H1 (cell line): ENCODE data around the gene PBXIP1. TPM values are rescaled to one million over a fixed set of nuclear protein-coding genes. Genes with fewer than 3 reads are reported as not detected.

Source experiments
- CTCF ChIA-PET: fragments of 300-600 bp; sonication (Branson Sonifier 250); formaldehyde crosslinking; loops from one replicate; lab custom pipeline; 2021; ENCODE audit not compliant: partially characterized antibody; lab: Charles Lee
- POLR2A ChIA-PET: fragments of 300-600 bp; sonication (Branson Sonifier 250); formaldehyde crosslinking; loops from one replicate; lab custom pipeline; 2021; ENCODE audit warnings: inconsistent platforms; ENCODE audit not compliant: partially characterized antibody; lab: Charles Lee
- DNase-seq, 2 experiments: peaks; one replicate each; pipeline versions ENCODE4 v3.0.0 to v3.0.0-alpha.2; 2010 to 2022; ENCODE audit warnings: low spot score in 2 of 2, low read depth in 1 of 2, mixed read lengths in 1 of 2
- FAIRE-seq: peaks from 2 replicates; lab custom pipeline; 2011; peaks lifted over from hg19 to GRCh38; lab: Jason Lieb, UNC
- H2AFZ ChIP-seq: 2 replicates; pipeline ENCODE4 v1.8.1; 2012; ENCODE audit warnings: low read length, inconsistent platforms
- H2AK5ac ChIP-seq: 2 replicates; pipeline ENCODE4 v1.6.1; 2013; ENCODE audit warnings: low read depth, low read length
- H2BK120ac ChIP-seq: replicated peaks from 2 replicates; pipeline ENCODE3; 2013; ENCODE audit warnings: low read depth, low read length, inconsistent platforms
- H2BK12ac ChIP-seq: 2 replicates; pipeline ENCODE4 v1.6.1; 2013; ENCODE audit warnings: low read depth, low read length
- H2BK15ac ChIP-seq: 2 replicates; pipeline ENCODE4 v1.6.1; 2013; ENCODE audit warnings: low read length
- H2BK20ac ChIP-seq: 2 replicates; pipeline ENCODE4 v1.6.1; 2013; ENCODE audit warnings: low read length
- H2BK5ac ChIP-seq: 2 replicates; pipeline ENCODE4 v1.6.1; 2013; ENCODE audit warnings: low read depth, low read length
- H3K14ac ChIP-seq: 2 replicates; pipeline ENCODE4 v1.6.1; 2013; ENCODE audit warnings: inconsistent platforms; ENCODE audit not compliant: insufficient read length
- H3K18ac ChIP-seq: 2 replicates; pipeline ENCODE4 v1.6.1; 2013; ENCODE audit warnings: low read length; ENCODE audit errors: extremely low read depth
- H3K23ac ChIP-seq: 2 replicates; pipeline ENCODE4 v1.6.1; 2013; ENCODE audit warnings: inconsistent platforms; ENCODE audit not compliant: insufficient read length
- H3K23me2 ChIP-seq: 2 replicates; pipeline ENCODE4 v1.6.1; 2013; ENCODE audit warnings: low read depth, low read length
- H3K27ac ChIP-seq: 2 replicates; pipeline ENCODE4 v1.6.1; 2011; ENCODE audit warnings: low read depth, low read length, inconsistent platforms
- H3K27me3 ChIP-seq, 4 experiments: replicated peaks in 1 of 4; 1 replicate in 1 of 4; 2 replicates in 3 of 4; pipeline versions ENCODE4 v1.6.1 to v1.8.1; 2011 to 2013; ENCODE audit warnings: low read length in 3 of 4, mild to moderate bottlenecking in 3 of 4, inconsistent platforms in 2 of 4, mixed read lengths in 2 of 4, moderate library complexity in 1 of 4; ENCODE audit not compliant: control insufficient read depth in 3 of 4, insufficient read depth in 3 of 4; ENCODE audit errors: extremely low read depth in 1 of 4
- H3K36me3 ChIP-seq, 4 experiments: 2 replicates each; pipeline versions ENCODE4 v1.6.1 to v1.8.1; 2011 to 2013; ENCODE audit warnings: mild to moderate bottlenecking in 4 of 4, low read length in 3 of 4, moderate library complexity in 2 of 4, control low read depth in 1 of 4, inconsistent platforms in 1 of 4; ENCODE audit not compliant: insufficient read depth in 4 of 4, control insufficient read depth in 2 of 4
- H3K4ac ChIP-seq: replicated peaks from 2 replicates; pipeline ENCODE3; 2013; ENCODE audit warnings: low read length, low read depth, mixed read lengths, inconsistent platforms; ENCODE audit not compliant: insufficient read length
- H3K4me1 ChIP-seq, 4 experiments: replicated peaks in 1 of 4; 1 replicate in 1 of 4; 2 replicates in 3 of 4; pipeline versions ENCODE4 v1.6.1 to v1.8.1; 2011 to 2013; ENCODE audit warnings: low read length in 3 of 4, inconsistent platforms in 2 of 4, mixed read lengths in 1 of 4; ENCODE audit not compliant: insufficient read depth in 4 of 4, control insufficient read depth in 3 of 4
- H3K4me2 ChIP-seq, 2 experiments: 2 replicates each; pipeline versions ENCODE4 v1.6.1 to v1.8.1; 2011 to 2013; ENCODE audit warnings: low read depth in 2 of 2, low read length in 2 of 2, control low read depth in 1 of 2, inconsistent platforms in 1 of 2, mild to moderate bottlenecking in 1 of 2; ENCODE audit not compliant: insufficient read depth in 1 of 2
- H3K4me3 ChIP-seq, 4 experiments: fragments of 200-600, 300-600 bp in 1 of 4; sonication (generic), shearing (Covaris generic), sonication (Bioruptor Twin) in 1 of 4; 2 replicates each; pipeline versions ENCODE4 v1.5.1 to v1.8.1; 2011 to 2016; ENCODE audit warnings: low read length in 4 of 4, low read depth in 3 of 4, control low read depth in 2 of 4, inconsistent platforms in 2 of 4, mild to moderate bottlenecking in 2 of 4, mixed read lengths in 1 of 4, moderate library complexity in 1 of 4; ENCODE audit not compliant: insufficient read depth in 2 of 4; ENCODE audit errors: extremely low read depth in 1 of 4
- H3K56ac ChIP-seq: replicated peaks from 2 replicates; pipeline ENCODE3; 2013; ENCODE audit warnings: low read depth, mild to moderate bottlenecking, mixed read lengths, low read length, inconsistent platforms; ENCODE audit not compliant: insufficient read length
- H3K79me1 ChIP-seq: 2 replicates; pipeline ENCODE4 v1.6.1; 2013; ENCODE audit warnings: low read depth, low read length, control low read depth
- H3K79me2 ChIP-seq, 2 experiments: 2 replicates each; pipeline versions ENCODE4 v1.6.1 to v1.8.1; 2012 to 2013; ENCODE audit warnings: low read length in 2 of 2, mild to moderate bottlenecking in 2 of 2, inconsistent platforms in 1 of 2; ENCODE audit not compliant: insufficient read depth in 2 of 2, control insufficient read depth in 1 of 2
- H3K9ac ChIP-seq, 4 experiments: replicated peaks in 1 of 4; 1 replicate in 1 of 4; 2 replicates in 3 of 4; pipeline versions ENCODE4 v1.6.1 to v1.8.1; 2011 to 2013; ENCODE audit warnings: low read depth in 3 of 4, low read length in 3 of 4, control low read depth in 2 of 4, mild to moderate bottlenecking in 2 of 4, moderate library complexity in 2 of 4, inconsistent platforms in 1 of 4; ENCODE audit errors: extremely low read depth in 1 of 4
- H3K9me3 ChIP-seq, 2 experiments: 2 replicates each; pipeline versions ENCODE4 v1.6.1 to v1.8.1; 2012 to 2013; ENCODE audit warnings: mild to moderate bottlenecking in 2 of 2, moderate library complexity in 2 of 2, control low read depth in 1 of 2, inconsistent platforms in 1 of 2, low read depth in 1 of 2, low read length in 1 of 2, mixed read lengths in 1 of 2; ENCODE audit not compliant: insufficient read depth in 2 of 2
- H4K20me1 ChIP-seq, 2 experiments: replicated peaks in 1 of 2; 2 replicates each; pipeline versions ENCODE3 to v1.8.1; 2011 to 2013; ENCODE audit warnings: inconsistent platforms in 2 of 2, low read length in 2 of 2, mild to moderate bottlenecking in 1 of 2; ENCODE audit not compliant: insufficient read depth in 2 of 2, control insufficient read depth in 1 of 2
- H4K5ac ChIP-seq: 2 replicates; pipeline ENCODE4 v1.6.1; 2013; ENCODE audit warnings: low read length, low read depth, mixed read lengths, inconsistent platforms; ENCODE audit not compliant: insufficient read length
- H4K8ac ChIP-seq: 2 replicates; pipeline ENCODE4 v1.8.0; 2013; ENCODE audit warnings: mild to moderate bottlenecking, moderate library complexity, low read length, inconsistent platforms; ENCODE audit not compliant: insufficient read depth; ENCODE audit errors: extremely low read depth
- H4K91ac ChIP-seq: replicated peaks from 2 replicates; pipeline ENCODE3; 2013; ENCODE audit warnings: low read length, mixed read lengths, inconsistent platforms; ENCODE audit not compliant: insufficient read length
- BACH1 ChIP-seq: IDR thresholded peaks from 2 replicates; pipeline ENCODE4 v1.6.1; 2012; ENCODE audit warnings: low read length, improper control_type of control experiment
- EZH2 ChIP-seq: fragments of 200-600 bp; sonication (generic); IDR thresholded peaks from 2 replicates; pipeline ENCODE4 v1.7.1; 2012; ENCODE audit warnings: low read depth, mild to moderate bottlenecking, moderate library complexity, low read length, inconsistent platforms; ENCODE audit not compliant: severe bottlenecking
- FOSL1 ChIP-seq: IDR thresholded peaks from 2 replicates; pipeline ENCODE4 v1.6.1; 2011; ENCODE audit warnings: mild to moderate bottlenecking, low read depth, low read length, moderate library complexity; ENCODE audit not compliant: insufficient read depth
- GTF2F1 ChIP-seq: IDR thresholded peaks from 2 replicates; pipeline ENCODE4 v1.6.1; 2012; ENCODE audit warnings: low read depth, low read length, improper control_type of control experiment, borderline replicate concordance
- HDAC2 ChIP-seq, 2 experiments: fragments of 300-600 bp in 1 of 2; sonication (generic) in 1 of 2; IDR thresholded peaks; 2 replicates each; pipeline ENCODE4 v1.6.1; 2011 to 2012; ENCODE audit warnings: low read depth in 2 of 2, low read length in 2 of 2, mild to moderate bottlenecking in 2 of 2, moderate library complexity in 2 of 2, borderline replicate concordance in 1 of 2, inconsistent platforms in 1 of 2
- JUN ChIP-seq: IDR thresholded peaks from 2 replicates; pipeline ENCODE4 v1.6.1; 2011; ENCODE audit warnings: low read depth, mild to moderate bottlenecking, improper control_type of control experiment, low read length
- RBBP5 ChIP-seq: IDR thresholded peaks from 2 replicates; pipeline ENCODE4 v1.7.1; 2012; ENCODE audit warnings: low read depth, mild to moderate bottlenecking, inconsistent platforms, low read length, moderate library complexity, borderline replicate concordance
- RXRA ChIP-seq: IDR thresholded peaks from 2 replicates; pipeline ENCODE4 v1.6.1; 2011; ENCODE audit warnings: low read depth, mild to moderate bottlenecking, low read length, moderate library complexity; ENCODE audit not compliant: insufficient read depth
- USF2 ChIP-seq: IDR thresholded peaks from 2 replicates; pipeline ENCODE4 v1.6.1; 2011; ENCODE audit warnings: low read length, improper control_type of control experiment
- YY1 ChIP-seq: IDR thresholded peaks from 2 replicates; pipeline ENCODE4 v1.6.1; 2011; ENCODE audit warnings: low read depth, mild to moderate bottlenecking, low read length
- WGBS, 2 experiments: shearing (Covaris generic) in 1 of 2; methylation state at CpG; one replicate each; pipeline versions ENCODE4 v1.1.6 to v1.1.7; 2013 to 2015; ENCODE audit warnings: low lambda C conversion rate in 2 of 2, mixed read lengths in 2 of 2, inconsistent platforms in 1 of 2, low coverage in 1 of 2, missing lambda C conversion rate in 1 of 2; ENCODE audit not compliant: insufficient replicate concordance in 2 of 2, insufficient coverage in 1 of 2, insufficient read length in 1 of 2; ENCODE audit errors: extremely low coverage in 1 of 2, missing lambda C conversion rate in 1 of 2; 5-methylcytosine and 5-hydroxymethylcytosine counted together
- polyA plus RNA-seq, 7 experiments: library from polyadenylated mRNA; depleted of rRNA in 3 of 7; stranded (reverse) in 5 of 7; unstranded in 2 of 7; fragments of >200 nt in 5 of 7; fragments of 200-250 nt in 2 of 7; gene quantifications; 1 replicate in 5 of 7; 2 replicates in 1 of 7; 4 replicates in 1 of 7; pipeline versions ENCODE4 v1.2.1 to v1.2.3, GENCODE V29; 2011 to 2013; ENCODE audit warnings: missing spikeins in 2 of 7, mixed read lengths in 2 of 7
- total RNA-seq: library from RNA; stranded (reverse); fragmentation: NEBNext Ultra II Directional; extraction: Animal tissue kit (Norgen Biotek cat#: 25700); gene quantifications from 2 replicates; pipeline ENCODE4 v1.2.1, GENCODE V29; 2021

Gene PBXIP1
- total and polyA plus RNA-seq, 2 of the 8 experiments (the other 6 are each of a cell fraction or from before 2014, with no cell fraction given), result 12.0 to 19.8 TPM

- Histone ChIP-seq H3K36me3 (peaks cover 0 to 3% (median 1%) of the 10 kb centered on the region in 4 experiments; a peak in 3 of 8 replicates), H3K9me3 (no peaks in the 10 kb centered on the region), H3K9ac (no peak overlapping the region), H4K5ac (no peak overlapping the region), H2BK15ac (0 out of 2 replicates have a peak overlapping the region, but pooled peaks have one; percentile 72), H3K27ac (no peak overlapping the region), H3K23ac (no peak overlapping the region), H3K27me3 (no peaks in the 10 kb centered on the region), H3K56ac (no peak overlapping the region), H2AK5ac (no peak overlapping the region), H3K23me2 (peaks cover 12% of the 10 kb centered on the region; the same call in 1 of the 2 replicates), H2BK12ac (0 out of 2 replicates have a peak overlapping the region, but pooled peaks have one; percentile 84), H2BK5ac (no peak overlapping the region), H3K4ac (no peak overlapping the region), H2BK20ac (no peak overlapping the region), H3K14ac (no peak overlapping the region), H2AFZ (no peak overlapping the region), H4K8ac (no peak overlapping the region), H3K18ac (no peak overlapping the region), H3K4me3 (no peak overlapping the region), H3K79me1 (no peaks in the 10 kb centered on the region), H3K4me2 (no peak overlapping the region), H4K91ac (no peak overlapping the region), H4K20me1 (no peaks in the 10 kb centered on the region), H3K4me1 (peaks cover 0 to 9% (median 4%) of the 10 kb centered on the region in 4 experiments; a peak in 4 of 7 replicates), H3K79me2 (no peaks in the 10 kb centered on the region), H2BK120ac (no peak overlapping the region)
- DNase-seq (no peak), FAIRE-seq (no peak)
- ChIA-PET CTCF (interaction anchor here (0.9 to 14.0 kb wide), 14 partner anchors 18 to 169 kb away, joined by 3 to 334 read pairs (median 10); partner anchors contain the start of genes CKS1B, EFNA4, FLAD1 and PBXIP1), POLR2A (interaction anchor here (1.3 to 42.8 kb wide), 6 partner anchors 10 to 61 kb away, joined by 3 to 702 read pairs (median 17); partner anchors contain the start of genes CKS1B, FLAD1, PBXIP1 and PMVK)
- WGBS, 2 experiments, result 92% methylated on average over 14 of the region's 15 CpGs; no CpG with 5 or more reads in 1 of the 2 experiments
- TF ChIP-seq YY1 (no peak), JUN (no peak), FOSL1 (no peak), GTF2F1 (no peak), EZH2 (no peak), RBBP5 (no peak), HDAC2 (IDR thresholded peaks at IDR 0.05; ENCODE audit: borderline replicate concordance in 1 of 2, low read depth in 2 of 2, low read length in 2 of 2) (no peak), RXRA (no peak), BACH1 (no peak), USF2 (no peak)
These were observed 41.2 kb upstream of the PBXIP1 start for GRCh38 chr1:154996966-154997701.
